Fibroblast of the conjunctiva (primary cell): ENCODE data around the gene NUP153.
"Not testable (repeated sequence)": the region's sequence is repeated elsewhere in the genome, so short reads cannot be mapped to it uniquely, and the experiment has no call there.

Experiments used
- DNase-seq: peaks from one replicate; pipeline ENCODE4 v3.0.0-alpha.2; 2010; ENCODE audit warnings: low read depth

The NUP153 gene

GRCh38 chr6:17714177-17714576 is 7.5 kb upstream of the NUP153 start:
- no peak for DNase-seq

GRCh38 chr6:17712576-17712975 is 5.9 kb upstream of the NUP153 start:
- DNase-seq: no peak

GRCh38 chr6:17710331-17710730 is 3.6 kb upstream of the NUP153 start:
- no peak for DNase-seq

GRCh38 chr6:17709476-17709875 is 2.8 kb upstream of the NUP153 start:
- DNase-seq: no peak

GRCh38 chr6:17708035-17708434 is 1.3 kb upstream of the NUP153 start:
- DNase-seq: not testable (repeated sequence)

- no peak for DNase-seq
Measured at GRCh38 chr6:17707371-17707651, 586 bp upstream of the NUP153 start.

- no peak for DNase-seq
Measured at GRCh38 chr6:17705778-17706579, 746 bp downstream of the NUP153 start.

GRCh38 chr6:17705428-17705777 is 1.3 kb downstream of the NUP153 start:
- DNase-seq: no peak

- peak; percentile 61 for DNase-seq
Measured at GRCh38 chr6:17703256-17703694, 3.5 kb downstream of the NUP153 start.

GRCh38 chr6:17700421-17701416 is 6.0 kb downstream of the NUP153 start:
- no peak for DNase-seq

- DNase-seq: no peak
Measured at GRCh38 chr6:17691925-17692538, 14.7 kb downstream of the NUP153 start.

- DNase-seq: no peak
Measured at GRCh38 chr6:17688481-17688880, 18.2 kb downstream of the NUP153 start.

- no peak for DNase-seq
Measured at GRCh38 chr6:17687136-17687535, 19.6 kb downstream of the NUP153 start.

- no peak for DNase-seq
Measured at GRCh38 chr6:17684134-17684533, 22.6 kb downstream of the NUP153 start.

- DNase-seq: no peak
Measured at GRCh38 chr6:17683428-17683827, 23.3 kb downstream of the NUP153 start.

- DNase-seq: no peak
Measured at GRCh38 chr6:17679726-17680125, 27.0 kb downstream of the NUP153 start.

- DNase-seq: no peak
Measured at GRCh38 chr6:17677602-17678001, 29.1 kb downstream of the NUP153 start.

- no peak for DNase-seq
Measured at GRCh38 chr6:17673543-17674254, 33.0 kb downstream of the NUP153 start.

GRCh38 chr6:17672064-17672718 is 34.5 kb downstream of the NUP153 start:
- DNase-seq: no peak

- DNase-seq: no peak
Measured at GRCh38 chr6:17666646-17667045, 40.1 kb downstream of the NUP153 start.

- no peak for DNase-seq
Measured at GRCh38 chr6:17665132-17665531, 41.6 kb downstream of the NUP153 start.

- no peak for DNase-seq
Measured at GRCh38 chr6:17663226-17663625, 43.5 kb downstream of the NUP153 start.
